Activated gamma-delta T cell treated with anti-CD3 and anti-CD28 coated beads, Interleukin-2, amount 50 U/mL, for 16 hours (primary cell): Measurements from ENCODE around the gene RASEF.
"Not testable (repeated sequence)": the region's sequence is repeated elsewhere in the genome, so short reads cannot be mapped to it uniquely, and the experiment has no call there.

Experiments
- DNase-seq: peaks from one replicate; pipeline ENCODE4 v3.0.0-alpha.2; 2020; ENCODE audit warnings: low read depth

The RASEF gene

GRCh38 chr9:82969291-82969690 is 93.7 kb downstream of the RASEF start:
- DNase-seq, result no peak

- no peak for DNase-seq
These were observed 94.1 kb downstream of the RASEF start for GRCh38 chr9:82968816-82969215.

- no peak for DNase-seq
These were observed 94.6 kb downstream of the RASEF start for GRCh38 chr9:82968388-82968787.

- no peak for DNase-seq
These were observed 101.3 kb downstream of the RASEF start for GRCh38 chr9:82961504-82962125.

GRCh38 chr9:82957529-82958379 is 105.2 kb downstream of the RASEF start:
- no peak for DNase-seq

GRCh38 chr9:82949203-82949602 is 113.7 kb downstream of the RASEF start:
- DNase-seq, result no peak

GRCh38 chr9:82940376-82940775 is 122.6 kb downstream of the RASEF start:
- DNase-seq, result no peak

GRCh38 chr9:82939451-82939850 is 123.5 kb downstream of the RASEF start:
- DNase-seq, result no peak

GRCh38 chr9:82938426-82939218 is 124.3 kb downstream of the RASEF start:
- DNase-seq, result no peak

- not testable (repeated sequence) for DNase-seq
These were observed 126.4 kb downstream of the RASEF start for GRCh38 chr9:82936561-82936960.

- DNase-seq, result no peak
These were observed 128.0 kb downstream of the RASEF start for GRCh38 chr9:82934949-82935348.

- not testable (repeated sequence) for DNase-seq
These were observed 128.9 kb downstream of the RASEF start for GRCh38 chr9:82934025-82934424.

GRCh38 chr9:82930116-82930515 is 132.8 kb downstream of the RASEF start:
- no peak for DNase-seq
